Measurements from ENCODE around the gene CELA1. TPM values are rescaled to one million over a fixed set of nuclear protein-coding genes. Genes with fewer than 3 reads are reported as not detected.

The CELA1 gene
- polyA plus RNA-seq, 1 of the 3 experiments (the other 2 are of a cell fraction): 0.05 TPM

- no peaks in the 10 kb centered on the region for H3K9me2 ChIP-seq
- TF ChIP-seq USF1 (IDR thresholded peaks at IDR 0.05; ENCODE audit: borderline replicate concordance, low read depth) (no peak), JUND (IDR thresholded peaks at IDR 0.05) (no peak), RCOR1 (IDR thresholded peaks at IDR 0.05; ENCODE audit: low read length) (no peak), USF2 (IDR thresholded peaks at IDR 0.05; ENCODE audit: borderline replicate concordance, low read depth, low read length) (no peak), PBX3 (IDR thresholded peaks at IDR 0.05) (no peak)
- no peaks in the 10 kb centered on the region for H3K4me1 ChIP-seq (ENCODE audit: control insufficient read depth in 1 of 2, insufficient read depth in 2 of 2, low read depth in 1 of 2, low read length in 1 of 2)
- CTCF ChIA-PET: no interaction called here
- 94% methylated on average over 4 of the region's 4 CpGs for WGBS (ENCODE audit: low lambda C conversion rate)
- H3K4me3 ChIP-seq (ENCODE audit: low read depth in 2 of 2, low read length in 1 of 2): no peak overlapping the region
- H4K20me1 ChIP-seq (ENCODE audit: insufficient read depth): no peaks in the 10 kb centered on the region
- H3K9ac ChIP-seq: no peak overlapping the region
- no peak overlapping the region for H2AFZ ChIP-seq (ENCODE audit: low read depth)
- H3K36me3 ChIP-seq (replicated peaks in 1 of 2; ENCODE audit: control insufficient read depth in 1 of 2, insufficient read depth in 2 of 2, low read length in 1 of 2): no peaks in the 10 kb centered on the region
- no peaks in the 10 kb centered on the region for H3K9me3 ChIP-seq
- POLR2A ChIA-PET: no interaction called here
- H3F3A ChIP-seq (replicated peaks; ENCODE audit: insufficient read depth): no peaks in the 10 kb centered on the region
- H3K27ac ChIP-seq (ENCODE audit: low read depth in 2 of 2, low read length in 1 of 2): no peak overlapping the region
- H3K4me2 ChIP-seq: no peak overlapping the region
- DNase-seq: no peak
- no peaks in the 10 kb centered on the region for H3K79me2 ChIP-seq (ENCODE audit: insufficient read depth)
- no peaks in the 10 kb centered on the region for H3K27me3 ChIP-seq (ENCODE audit: insufficient read depth)
These were observed 17.9 kb downstream of the CELA1 start for GRCh38 chr12:51328587-51328986.

GRCh38 chr12:51326698-51327439, 19.6 kb downstream of the CELA1 start:
- Histone ChIP-seq H4K20me1 (ENCODE audit: insufficient read depth) (no peaks in the 10 kb centered on the region), H3K79me2 (ENCODE audit: insufficient read depth) (no peaks in the 10 kb centered on the region), H3K9me2 (no peaks in the 10 kb centered on the region), H3K36me3 (replicated peaks in 1 of 2; ENCODE audit: control insufficient read depth in 1 of 2, insufficient read depth in 2 of 2, low read length in 1 of 2) (no peaks in the 10 kb centered on the region), H3K4me3 (ENCODE audit: low read depth in 2 of 2, low read length in 1 of 2) (no peak overlapping the region), H3F3A (replicated peaks; ENCODE audit: insufficient read depth) (no peaks in the 10 kb centered on the region), H3K27ac (ENCODE audit: low read depth in 2 of 2, low read length in 1 of 2) (peak overlapping the region in 1 of 2 experiments; percentile 25; a peak in 1 of 4 replicates), H3K27me3 (ENCODE audit: insufficient read depth) (no peaks in the 10 kb centered on the region), H3K9ac (no peak overlapping the region), H3K4me2 (no peak overlapping the region), H2AFZ (ENCODE audit: low read depth) (peak overlapping the region; percentile 85), H3K9me3 (no peaks in the 10 kb centered on the region), H3K4me1 (ENCODE audit: control insufficient read depth in 1 of 2, insufficient read depth in 2 of 2, low read depth in 1 of 2, low read length in 1 of 2) (no peaks in the 10 kb centered on the region)
- POLR2A ChIA-PET: no interaction called here
- DNase-seq: no peak
- TF ChIP-seq PBX3 (IDR thresholded peaks at IDR 0.05) (no peak), SMC3 (IDR thresholded peaks at IDR 0.05; ENCODE audit: low read depth, low read length) (no peak), FOXJ3 (CRISPR knock-in tag; IDR thresholded peaks at IDR 0.05) (no peak), IRF3 (IDR thresholded peaks at IDR 0.05; ENCODE audit: low read depth, low read length) (no peak), SIN3A (IDR thresholded peaks at IDR 0.05; ENCODE audit: borderline replicate concordance, low read depth, low read length) (no peak), EP300 (IDR thresholded peaks at IDR 0.05; ENCODE audit: borderline replicate concordance in 1 of 2, low read depth in 1 of 2, low read length in 1 of 2) (no peak), POLR2AphosphoS5 (IDR thresholded peaks at IDR 0.05; ENCODE audit: low read depth, low read length) (no peak), ELF1 (IDR thresholded peaks at IDR 0.05) (no peak), RCOR1 (IDR thresholded peaks at IDR 0.05; ENCODE audit: low read length) (no peak), CTCF (IDR thresholded peaks at IDR 0.05) (no peak), MAX (IDR thresholded peaks at IDR 0.05; ENCODE audit: low read depth) (no peak), YY1 (IDR thresholded peaks at IDR 0.05; ENCODE audit: low read depth) (no peak)
- CTCF ChIA-PET: interaction anchor here (0.8 to 1.1 kb wide), 2 partner anchors 14 to 43 kb away, joined by 3 to 4 read pairs; no protein-coding TSS in a partner anchor
- 77% methylated on average over 7 of the region's 7 CpGs for WGBS (ENCODE audit: low lambda C conversion rate)

Data from SK-N-SH (cell line).